CD4-positive, alpha-beta memory T cell (primary cell): Measurements from ENCODE around the gene C1orf74. TPM values are rescaled to one million over a fixed set of nuclear protein-coding genes. Genes with fewer than 3 reads are reported as not detected.

ENCODE experiments used
- CTCF ChIA-PET: fragments of 350-600 bp; sonication (Branson Sonifier 250); formaldehyde crosslinking; loops from one replicate; lab custom pipeline; 2021; ENCODE audit warnings: inconsistent platforms; ENCODE audit not compliant: partially characterized antibody; lab: Charles Lee
- POLR2A ChIA-PET: fragments of 350-600 bp; sonication (Branson Sonifier 250); formaldehyde crosslinking; loops from one replicate; lab custom pipeline; 2021; ENCODE audit not compliant: partially characterized antibody; lab: Charles Lee
- DNase-seq, 5 donors: peaks; one replicate each; pipeline versions ENCODE4 v3.0.0 to v3.0.0-alpha.2; 2020 to 2022; ENCODE audit warnings: mixed read lengths in 1 of 5
- H3K27ac ChIP-seq: one replicate; pipeline ENCODE4 v1.7.0; 2013; ENCODE audit warnings: low read depth, low read length
- H3K27me3 ChIP-seq: 2 replicates; pipeline ENCODE4 v1.7.0; 2013; ENCODE audit warnings: mild to moderate bottlenecking, low read length, moderate library complexity; ENCODE audit not compliant: insufficient read depth
- H3K36me3 ChIP-seq: 2 replicates; pipeline ENCODE4 v1.7.0; 2013; ENCODE audit warnings: mild to moderate bottlenecking, low read length, moderate library complexity; ENCODE audit not compliant: insufficient read depth
- H3K4me1 ChIP-seq: 2 replicates; pipeline ENCODE4 v1.7.0; 2013; ENCODE audit warnings: mild to moderate bottlenecking, low read length, moderate library complexity; ENCODE audit not compliant: insufficient read depth
- H3K4me3 ChIP-seq, 2 donors: one replicate each; pipeline ENCODE4 v1.7.0; 2013; ENCODE audit warnings: low read length in 2 of 2, mild to moderate bottlenecking in 1 of 2
- H3K9me3 ChIP-seq, 2 donors: one replicate each; pipeline ENCODE4 v1.7.0; 2013; ENCODE audit warnings: low read length in 2 of 2, control low read depth in 1 of 2; ENCODE audit not compliant: control insufficient read depth in 1 of 2
- H3K27ac Mint-ChIP-seq, 7 donors: one replicate each; pipeline ENCODE4 v1.8.0; 2020 to 2021; ENCODE audit warnings: mixed read lengths in 7 of 7, mild to moderate bottlenecking in 6 of 7, inconsistent platforms in 3 of 7, moderate library complexity in 3 of 7
- H3K27me3 Mint-ChIP-seq, 2 donors: one replicate each; pipeline ENCODE4 v1.8.0; 2020 to 2021; ENCODE audit warnings: mixed read lengths in 2 of 2
- H3K36me3 Mint-ChIP-seq, 2 donors: one replicate each; pipeline ENCODE4 v1.8.0; 2020 to 2021; ENCODE audit warnings: mixed read lengths in 2 of 2, inconsistent platforms in 1 of 2, mild to moderate bottlenecking in 1 of 2
- H3K4me1 Mint-ChIP-seq, 4 donors: one replicate each; pipeline ENCODE4 v1.8.0; 2020 to 2021; ENCODE audit warnings: mixed read lengths in 4 of 4, mild to moderate bottlenecking in 1 of 4
- H3K4me3 Mint-ChIP-seq, 8 donors: one replicate each; pipeline ENCODE4 v1.8.0; 2020 to 2021; ENCODE audit warnings: mixed read lengths in 8 of 8, mild to moderate bottlenecking in 7 of 8, moderate library complexity in 6 of 8, inconsistent platforms in 3 of 8
- H3K9me3 Mint-ChIP-seq, 8 donors: one replicate each; pipeline ENCODE4 v1.8.0; 2020 to 2021; ENCODE audit warnings: mixed read lengths in 8 of 8, mild to moderate bottlenecking in 5 of 8, inconsistent platforms in 3 of 8, moderate library complexity in 1 of 8
- intact Hi-C: fragments of 100-400 bp; cut with micrococcal nuclease; formaldehyde crosslinking; loops from one replicate; pipeline ENCODE4 v1.15.1; 2023
- polyA plus RNA-seq, 2 donors: library from polyadenylated mRNA; unstranded; fragments of 300-500 nt; fragmentation: Illumina TruSeq; gene quantifications; one replicate each; pipeline ENCODE4 v1.2.3, GENCODE V29; 2021
- total RNA-seq, 2 experiments: library from RNA; stranded (reverse); gene quantifications; one replicate each; pipeline ENCODE4 v1.2.3, GENCODE V29; 2021

The C1orf74 gene
- total and polyA plus RNA-seq, 4 experiments from 2014 or later, result 0.41 to 1.2 (median 1.2) TPM; not detected in 1

DNA sequence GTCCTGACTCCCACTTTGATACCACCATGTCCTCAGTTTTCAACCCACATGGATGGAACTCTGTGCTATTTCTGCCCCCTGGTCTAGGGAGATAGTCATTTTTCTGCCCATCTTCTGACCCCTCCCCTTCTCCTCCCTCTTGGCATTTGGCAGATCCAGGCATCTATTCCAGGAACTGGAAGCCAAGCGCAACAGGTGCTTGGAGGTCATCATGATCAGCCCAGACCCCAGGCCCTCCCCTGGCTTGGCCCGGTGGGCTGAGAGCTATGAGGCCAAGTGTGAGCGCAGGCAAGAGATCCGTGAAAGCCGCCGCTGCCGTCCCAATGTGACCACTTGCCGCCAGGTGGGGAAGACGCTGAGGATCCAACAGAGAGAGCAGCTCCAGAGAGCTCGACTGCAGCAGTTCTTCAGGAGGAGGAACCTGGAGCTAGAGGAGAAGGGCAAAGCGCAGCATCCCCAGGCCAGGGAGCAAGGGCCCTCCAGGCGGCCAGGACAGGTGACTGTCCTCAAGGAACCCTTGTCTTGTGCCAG, 24.5 kb downstream of the C1orf74 start:
- peaks cover 60 to 94% (median 72%) of the 10 kb centered on the region in 4 donors for H3K4me1 Mint-ChIP-seq
- H3K9me3 ChIP-seq, result no peaks in the 10 kb centered on the region
- H3K27me3 ChIP-seq, result no peaks in the 10 kb centered on the region
- H3K4me3 ChIP-seq, result peak overlapping the region in 1 of 2 donors; percentile 11
- H3K9me3 Mint-ChIP-seq, result no peaks in the 10 kb centered on the region
- peaks cover 68 to 77% of the 10 kb centered on the region in 2 donors for H3K36me3 Mint-ChIP-seq
- CTCF ChIA-PET, result interaction anchor here (0.8 to 16.0 kb wide), 7 partner anchors 3 to 68 kb away, joined by 3 to 385 read pairs (median 6); partner anchors contain the start of genes C1orf74, TRAF3IP3 and UTP25
- no peaks in the 10 kb centered on the region for H3K27me3 Mint-ChIP-seq
- H3K4me3 Mint-ChIP-seq, result peak overlapping the region; percentile 26 to 100 (median 79)
- H3K4me1 ChIP-seq, result peaks cover 78% of the 10 kb centered on the region
- peak overlapping the region; percentile 78 to 96 (median 93) for H3K27ac Mint-ChIP-seq
- H3K27ac ChIP-seq, result peak overlapping the region; percentile 72
- DNase-seq, result no peak
- peaks cover 56% of the 10 kb centered on the region for H3K36me3 ChIP-seq
- POLR2A ChIA-PET, result interaction anchor here (1.3 to 36.1 kb wide), 3 partner anchors 1 to 63 kb away, joined by 5 to 1778 read pairs (median 1778); partner anchors contain the start of genes C1orf74 and TRAF3IP3
- intact Hi-C loops, result no loop called here

DNA sequence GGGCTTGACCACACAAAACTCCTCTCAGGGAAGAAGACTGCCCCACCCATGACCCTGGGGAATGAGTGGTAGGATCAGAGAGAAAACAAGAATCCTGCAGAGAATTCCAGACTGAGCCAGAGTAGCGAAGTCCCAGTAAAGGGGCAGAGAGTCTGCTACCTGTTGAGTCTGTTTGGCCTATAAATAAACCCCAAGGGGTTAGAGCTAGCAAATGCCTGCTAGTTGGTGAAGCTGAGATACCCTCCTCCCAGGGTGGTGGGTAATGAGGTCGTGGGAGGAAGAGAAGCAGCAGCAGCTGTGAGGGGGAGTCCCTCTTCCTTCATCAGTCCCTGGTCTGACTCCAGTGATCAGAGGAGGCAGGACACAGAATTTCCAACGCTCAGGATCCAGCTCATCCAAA, 26.0 kb downstream of the C1orf74 start:
- no peaks in the 10 kb centered on the region for H3K27me3 ChIP-seq
- peak overlapping the region; percentile 72 to 81 for H3K4me3 ChIP-seq
- intact Hi-C loops, result no loop called here
- H3K9me3 Mint-ChIP-seq, result no peaks in the 10 kb centered on the region
- peaks cover 56 to 66% of the 10 kb centered on the region in 2 donors for H3K36me3 Mint-ChIP-seq
- peaks cover 58 to 95% (median 73%) of the 10 kb centered on the region in 4 donors for H3K4me1 Mint-ChIP-seq
- ChIA-PET POLR2A (interaction anchor here (3.0 to 36.1 kb wide), 3 partner anchors 0 to 16 kb away, joined by 27 to 1778 read pairs (median 1778); partner anchors contain the start of genes C1orf74 and TRAF3IP3), CTCF (interaction anchor here (1.3 to 16.0 kb wide), 5 partner anchors 4 to 25 kb away, joined by 3 to 385 read pairs (median 21); partner anchors contain the start of gene TRAF3IP3)
- H3K4me1 ChIP-seq, result peaks cover 82% of the 10 kb centered on the region
- peak overlapping the region; percentile 72 for H3K27ac ChIP-seq
- H3K36me3 ChIP-seq, result peaks cover 47% of the 10 kb centered on the region
- peak overlapping the region; percentile 87 to 96 (median 94) for H3K27ac Mint-ChIP-seq
- peak overlapping the region; percentile 91 to 100 (median 98) for H3K4me3 Mint-ChIP-seq
- no peaks in the 10 kb centered on the region for H3K9me3 ChIP-seq
- DNase-seq, result no peak
- H3K27me3 Mint-ChIP-seq, result no peaks in the 10 kb centered on the region

DNA sequence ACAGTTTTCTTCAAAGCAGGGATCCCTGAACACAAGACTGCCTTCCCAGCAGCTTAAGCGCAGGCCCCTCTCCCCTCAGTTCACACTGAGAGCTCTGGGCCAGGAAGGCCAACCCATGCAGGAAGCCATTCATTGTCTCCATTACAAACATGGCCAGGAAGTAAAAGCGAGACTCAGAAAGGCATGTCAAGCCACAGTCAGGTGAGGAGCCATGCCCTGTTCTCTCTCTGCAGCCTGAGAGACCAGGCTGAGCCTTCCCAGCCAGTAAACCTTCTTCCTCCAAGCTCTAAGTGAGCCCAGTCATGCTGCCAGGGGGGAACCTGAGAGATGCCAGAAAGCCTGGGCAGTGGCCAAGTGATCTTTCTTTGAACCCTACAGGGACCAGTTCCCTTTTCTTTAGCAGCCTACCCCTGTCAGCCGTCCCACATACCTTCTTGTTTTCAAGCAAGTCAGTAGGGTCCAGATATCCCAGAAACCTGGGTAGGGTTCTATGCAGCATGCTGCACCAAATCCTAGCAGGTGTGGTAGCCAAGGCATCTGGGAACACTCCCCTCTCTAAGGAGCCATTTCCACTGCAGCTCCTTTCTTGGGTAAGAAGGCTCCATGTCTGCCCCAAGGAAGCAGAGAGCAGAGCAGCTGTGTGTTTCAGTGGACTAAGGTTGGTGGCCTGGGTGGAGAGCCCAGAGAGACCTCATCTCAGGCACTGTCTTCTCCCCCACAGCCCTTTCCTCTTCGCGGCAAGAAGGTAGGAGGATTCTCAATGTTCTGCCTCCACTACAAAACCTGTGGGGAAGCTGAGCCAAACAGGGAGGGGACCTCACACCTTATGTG, 27.5 kb downstream of the C1orf74 start:
- peaks cover 32% of the 10 kb centered on the region for H3K36me3 ChIP-seq
- ChIA-PET POLR2A (interaction anchor here (0.9 to 36.1 kb wide), 6 partner anchors 9 to 71 kb away, joined by 3 to 1778 read pairs (median 6); partner anchors contain the start of genes C1orf74 and UTP25), CTCF (interaction anchor here (1.3 to 16.0 kb wide), 8 partner anchors 2 to 70 kb away, joined by 3 to 385 read pairs (median 16); partner anchors contain the start of genes TRAF3IP3 and UTP25)
- peak overlapping the region; percentile 87 to 96 (median 94) for H3K27ac Mint-ChIP-seq
- peaks cover 53 to 95% (median 71%) of the 10 kb centered on the region in 4 donors for H3K4me1 Mint-ChIP-seq
- H3K4me1 ChIP-seq, result peaks cover 82% of the 10 kb centered on the region
- H3K9me3 ChIP-seq, result no peaks in the 10 kb centered on the region
- H3K27me3 Mint-ChIP-seq, result no peaks in the 10 kb centered on the region
- intact Hi-C loops, result loop anchor here (1.0 kb wide), 4 partner anchors 10 to 70 kb away; partner anchors contain the start of genes C1orf74 and UTP25
- DNase-seq, result peak; percentile 39 to 64 (median 48)
- H3K27ac ChIP-seq, result peak overlapping the region; percentile 72
- H3K36me3 Mint-ChIP-seq, result peaks cover 40 to 50% of the 10 kb centered on the region in 2 donors
- peak overlapping the region; percentile 91 to 100 (median 98) for H3K4me3 Mint-ChIP-seq
- no peaks in the 10 kb centered on the region for H3K9me3 Mint-ChIP-seq
- no peaks in the 10 kb centered on the region for H3K27me3 ChIP-seq
- peak overlapping the region; percentile 72 to 81 for H3K4me3 ChIP-seq

DNA sequence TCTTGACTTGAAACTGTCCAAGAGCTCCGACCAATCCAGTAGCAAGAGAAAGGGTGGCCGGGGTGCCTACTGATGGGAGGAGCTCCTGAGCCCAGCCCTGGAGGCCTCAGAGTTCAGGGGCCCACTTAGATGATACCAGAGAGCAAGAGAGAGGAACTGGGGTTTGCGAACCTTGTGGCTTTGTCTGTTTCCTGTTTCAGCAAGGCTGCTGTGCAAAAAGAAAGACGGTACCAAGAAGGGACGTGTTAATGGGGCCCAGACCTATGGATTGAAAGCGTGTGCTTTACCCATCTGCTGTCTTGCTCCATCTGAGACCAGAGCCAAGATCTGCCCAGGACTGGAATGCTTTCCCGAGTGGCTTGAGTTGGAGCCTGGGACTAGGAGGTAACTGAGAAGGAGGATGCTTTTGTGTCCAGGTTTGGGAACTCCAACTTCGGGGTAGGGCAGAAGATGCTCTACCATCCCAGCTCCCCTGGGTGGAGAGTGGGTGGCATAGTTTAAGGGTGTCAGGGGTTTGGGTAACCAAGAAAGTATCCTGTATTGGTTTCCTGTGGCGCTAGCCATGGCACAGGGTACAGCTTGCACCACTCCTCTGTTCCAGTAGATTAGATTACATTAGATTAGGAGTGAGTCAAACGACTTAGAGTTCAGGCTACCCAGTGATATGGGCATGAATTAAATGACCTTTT, 28.3 kb downstream of the C1orf74 start, which contains the start of gene TRAF3IP3:
TRAF3IP3 (plus strand) TSS at position 128 of the 689 bp plus-strand sequence. CDS start 3,987 bp downstream, outside the sequence.
- Histone ChIP-seq H3K27me3 (no peaks in the 10 kb centered on the region), H3K36me3 (peaks cover 24% of the 10 kb centered on the region), H3K4me1 (peaks cover 82% of the 10 kb centered on the region), H3K27ac (peak within 1 kb of the TSS; percentile 72), H3K9me3 (no peaks in the 10 kb centered on the region), H3K4me3 (peak within 1 kb of the TSS; percentile 72 to 81)
- Mint-ChIP-seq H3K27me3 (no peaks in the 10 kb centered on the region), H3K4me1 (peaks cover 53 to 95% (median 71%) of the 10 kb centered on the region in 4 donors), H3K9me3 (no peaks in the 10 kb centered on the region), H3K27ac (peak within 1 kb of the TSS; percentile 87 to 96 (median 94)), H3K4me3 (peak within 1 kb of the TSS; percentile 91 to 100 (median 98)), H3K36me3 (peaks cover 33 to 42% of the 10 kb centered on the region in 2 donors)
- peak; percentile 78 to 89 (median 83) for DNase-seq
- ChIA-PET POLR2A (interaction anchor here (1.1 to 36.1 kb wide), 7 partner anchors 8 to 72 kb away, joined by 3 to 1778 read pairs (median 5); partner anchors contain the start of genes C1orf74 and UTP25), CTCF (interaction anchor here (0.6 to 16.0 kb wide), 10 partner anchors 1 to 180 kb away, joined by 3 to 385 read pairs (median 10); partner anchors contain the start of genes C1orf74, TRAF3IP3 and UTP25)
- intact Hi-C loops, result loop anchor here (1.0 kb wide), 4 partner anchors 9 to 71 kb away; partner anchors contain the start of genes C1orf74 and UTP25

DNA sequence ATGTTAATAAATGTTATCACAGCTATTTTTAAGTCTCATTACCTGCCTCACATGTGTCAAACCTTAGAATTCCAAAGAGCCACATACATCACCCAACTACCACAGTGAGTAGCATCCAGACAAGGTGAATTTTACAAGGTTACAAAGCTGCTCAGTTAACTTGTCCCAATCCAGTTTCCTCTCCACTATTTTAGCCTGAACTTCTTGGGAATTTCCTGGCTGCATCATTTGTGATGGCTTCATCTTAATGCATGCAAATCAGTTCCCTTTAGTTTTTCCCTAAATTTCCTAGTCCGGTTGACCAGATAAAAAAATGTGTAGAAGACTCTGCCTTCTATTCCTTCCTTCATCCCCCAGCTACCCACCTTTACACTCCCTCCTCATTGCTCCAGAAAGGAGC, 29.1 kb downstream of the C1orf74 start:
- H3K4me3 Mint-ChIP-seq, result peak overlapping the region; percentile 91 to 100 (median 98)
- H3K27me3 ChIP-seq, result no peaks in the 10 kb centered on the region
- ChIA-PET POLR2A (interaction anchor here (0.7 to 36.1 kb wide), 7 partner anchors 8 to 172 kb away, joined by 3 to 1778 read pairs (median 5); partner anchors contain the start of genes C1orf74 and CAMK1G), CTCF (interaction anchor here (0.6 to 16.0 kb wide), 10 partner anchors 1 to 179 kb away, joined by 3 to 385 read pairs (median 10); partner anchors contain the start of genes C1orf74, TRAF3IP3 and UTP25)
- peak overlapping the region; percentile 72 to 81 for H3K4me3 ChIP-seq
- H3K9me3 Mint-ChIP-seq, result no peaks in the 10 kb centered on the region
- peak overlapping the region; percentile 87 to 96 (median 94) for H3K27ac Mint-ChIP-seq
- H3K27me3 Mint-ChIP-seq, result no peaks in the 10 kb centered on the region
- peaks cover 25 to 35% of the 10 kb centered on the region in 2 donors for H3K36me3 Mint-ChIP-seq
- peaks cover 53 to 95% (median 71%) of the 10 kb centered on the region in 4 donors for H3K4me1 Mint-ChIP-seq
- peaks cover 18% of the 10 kb centered on the region for H3K36me3 ChIP-seq
- intact Hi-C loops, result no loop called here
- H3K9me3 ChIP-seq, result no peaks in the 10 kb centered on the region
- peaks cover 82% of the 10 kb centered on the region for H3K4me1 ChIP-seq
- no peak for DNase-seq
- H3K27ac ChIP-seq, result peak overlapping the region; percentile 72

DNA sequence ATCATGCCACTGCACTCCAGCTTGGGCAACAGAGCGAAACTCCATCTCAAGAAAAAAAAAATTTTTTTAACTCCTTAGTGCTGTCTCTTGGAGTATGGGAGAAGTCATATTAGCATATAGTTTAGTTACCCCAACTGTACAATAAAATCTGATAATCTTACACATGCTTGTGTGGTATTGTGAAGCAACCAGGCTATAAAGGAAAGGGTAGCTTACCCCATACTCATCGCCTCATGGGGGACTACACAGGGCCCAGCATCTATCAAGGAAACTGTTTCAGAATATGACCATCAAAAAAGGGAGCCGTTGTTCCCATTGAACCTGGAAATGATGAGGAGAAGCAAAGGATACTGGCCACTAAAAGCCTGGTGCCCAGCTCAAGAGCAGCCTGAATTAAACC, 31.5 kb downstream of the C1orf74 start:
- Mint-ChIP-seq H3K4me3 (peak overlapping the region in 1 of 8 donors; percentile 18), H3K4me1 (peaks cover 48 to 92% (median 66%) of the 10 kb centered on the region in 4 donors), H3K27ac (peak overlapping the region in 5 of 7 donors; percentile 27 to 90 (median 53)), H3K36me3 (peaks cover 4 to 12% of the 10 kb centered on the region in 2 donors), H3K9me3 (no peaks in the 10 kb centered on the region), H3K27me3 (no peaks in the 10 kb centered on the region)
- Histone ChIP-seq H3K4me3 (no peak overlapping the region), H3K9me3 (no peaks in the 10 kb centered on the region), H3K4me1 (peaks cover 81% of the 10 kb centered on the region), H3K36me3 (no peaks in the 10 kb centered on the region), H3K27ac (peak overlapping the region; percentile 54), H3K27me3 (no peaks in the 10 kb centered on the region)
- intact Hi-C loops, result no loop called here
- ChIA-PET POLR2A (interaction anchor here (36.1 kb wide), 1 partner anchor 21 kb away, joined by 1778 read pairs; the partner anchor contains the start of gene C1orf74), CTCF (interaction anchor here (2.3 to 14.6 kb wide), 2 partner anchors 10 to 71 kb away, joined by 10 to 385 read pairs; partner anchors contain the start of gene TRAF3IP3)
- no peak for DNase-seq
